Dendritic cell treated with granulocyte-macrophage colony-stimulating factor and Interleukin-4, amounts not matched to agents 40 ng/mL and 50 ng/mL, for 4 days (primary cell): Measurements from ENCODE around the gene AMD1.
"Not testable (repeated sequence)": the region's sequence is repeated elsewhere in the genome, so short reads cannot be mapped to it uniquely, and the experiment has no call there.

Experiments used
- H3K27ac Mint-ChIP-seq: one replicate; pipeline ENCODE4 v1.8.0; 2022; ENCODE audit warnings: mild to moderate bottlenecking, mixed read lengths
- H3K27me3 Mint-ChIP-seq: one replicate; pipeline ENCODE4 v1.8.0; 2022; ENCODE audit warnings: mild to moderate bottlenecking, mixed read lengths
- H3K36me3 Mint-ChIP-seq: one replicate; pipeline ENCODE4 v1.8.0; 2022; ENCODE audit warnings: low read depth, mixed read lengths
- H3K4me1 Mint-ChIP-seq: one replicate; pipeline ENCODE4 v1.8.0; 2022; ENCODE audit warnings: low read depth, mixed read lengths
- H3K4me3 Mint-ChIP-seq: one replicate; pipeline ENCODE4 v1.8.0; 2022; ENCODE audit warnings: mild to moderate bottlenecking, moderate library complexity, mixed read lengths
- H3K9me3 Mint-ChIP-seq: one replicate; pipeline ENCODE4 v1.8.0; 2022; ENCODE audit warnings: mixed read lengths
- intact Hi-C: fragments of 100-400 bp; cut with micrococcal nuclease; formaldehyde crosslinking; loops from one replicate; pipeline ENCODE4 v1.15.0; 2022

Gene AMD1

DNA sequence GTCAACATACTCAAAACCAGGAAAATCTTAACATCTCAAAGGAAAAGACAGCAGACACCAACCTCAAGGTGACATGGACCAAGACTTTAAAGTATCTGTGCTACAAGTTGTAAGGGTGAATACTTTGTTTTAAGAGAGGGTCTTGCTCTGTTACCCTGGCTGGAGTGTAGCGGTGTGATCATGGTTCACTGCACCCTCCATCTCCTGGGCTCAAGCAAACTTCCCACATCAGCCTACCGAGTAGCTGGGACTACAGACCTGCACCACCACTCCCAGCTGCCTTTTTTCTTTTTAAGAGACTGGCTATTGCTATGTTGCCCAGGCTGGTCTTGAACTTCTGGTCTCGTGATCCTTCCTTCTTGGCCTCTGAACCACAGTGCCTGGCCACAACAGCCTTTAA, 9.7 kb downstream of the AMD1 start:
- peaks cover 70% of the 10 kb centered on the region for H3K4me1 Mint-ChIP-seq
- H3K9me3 Mint-ChIP-seq = no peaks in the 10 kb centered on the region
- H3K27me3 Mint-ChIP-seq = no peaks in the 10 kb centered on the region
- peaks cover 21% of the 10 kb centered on the region for H3K36me3 Mint-ChIP-seq
- H3K27ac Mint-ChIP-seq = peak overlapping the region; percentile 57
- intact Hi-C loops = loop anchor here (5.0 kb wide), 1 partner anchor 202 kb away; no protein-coding TSS in a partner anchor
- H3K4me3 Mint-ChIP-seq = peak overlapping the region; percentile 9

DNA sequence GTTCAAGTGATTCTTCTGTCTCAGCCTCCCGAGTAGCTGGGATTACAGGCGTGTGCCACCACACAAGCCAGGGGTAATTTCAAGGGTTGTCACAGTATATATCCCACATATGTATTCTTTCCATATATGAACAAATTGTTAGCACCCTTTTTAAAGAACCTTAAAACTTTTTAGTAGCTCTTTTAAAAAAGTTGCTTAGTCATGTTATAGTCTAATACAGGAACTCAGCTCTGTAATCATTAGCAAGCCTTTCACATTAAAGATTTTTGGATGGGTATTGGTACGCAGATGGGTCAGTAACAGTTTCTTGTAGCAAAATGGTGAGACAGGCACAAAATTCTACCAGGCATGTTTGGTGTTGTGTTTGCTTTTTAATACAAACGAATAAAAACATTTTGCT, 10.9 kb downstream of the AMD1 start:
- intact Hi-C loops = no loop called here
- Mint-ChIP-seq H3K4me1 (peaks cover 58% of the 10 kb centered on the region), H3K27me3 (no peaks in the 10 kb centered on the region), H3K4me3 (no peak overlapping the region), H3K27ac (peak overlapping the region; percentile 57), H3K36me3 (peaks cover 26% of the 10 kb centered on the region), H3K9me3 (no peaks in the 10 kb centered on the region)

GRCh38 chr6:110886555-110887167, 12.1 kb downstream of the AMD1 start:
- H3K9me3 Mint-ChIP-seq = no peaks in the 10 kb centered on the region
- no peaks in the 10 kb centered on the region for H3K27me3 Mint-ChIP-seq
- peaks cover 38% of the 10 kb centered on the region for H3K36me3 Mint-ChIP-seq
- intact Hi-C loops = no loop called here
- peak overlapping the region; percentile 57 for H3K27ac Mint-ChIP-seq
- no peak overlapping the region for H3K4me3 Mint-ChIP-seq
- H3K4me1 Mint-ChIP-seq = peaks cover 49% of the 10 kb centered on the region

DNA sequence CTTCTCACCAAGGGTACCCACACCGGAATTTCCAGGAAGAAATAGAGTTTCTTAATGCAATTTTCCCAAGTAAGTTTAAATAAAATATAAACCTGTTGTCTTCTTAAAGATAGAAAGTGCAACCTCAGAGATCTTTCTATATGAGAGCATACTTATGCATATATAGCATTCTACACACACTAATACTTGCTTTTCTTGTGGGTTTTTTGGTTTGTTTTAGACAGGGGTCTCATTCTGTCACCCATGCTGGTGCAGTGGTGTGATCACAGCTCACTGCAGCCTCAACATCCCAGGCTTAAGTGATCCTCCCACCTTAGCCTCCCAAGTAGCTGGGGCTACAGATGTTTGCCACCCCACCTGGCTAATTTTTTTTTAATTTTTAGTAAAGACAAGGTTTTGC, 15.7 kb downstream of the AMD1 start:
- H3K9me3 Mint-ChIP-seq = no peaks in the 10 kb centered on the region
- H3K27ac Mint-ChIP-seq = no peak overlapping the region
- no peak overlapping the region for H3K4me3 Mint-ChIP-seq
- H3K4me1 Mint-ChIP-seq = peaks cover 31% of the 10 kb centered on the region
- peaks cover 63% of the 10 kb centered on the region for H3K36me3 Mint-ChIP-seq
- intact Hi-C loops = no loop called here
- no peaks in the 10 kb centered on the region for H3K27me3 Mint-ChIP-seq

DNA sequence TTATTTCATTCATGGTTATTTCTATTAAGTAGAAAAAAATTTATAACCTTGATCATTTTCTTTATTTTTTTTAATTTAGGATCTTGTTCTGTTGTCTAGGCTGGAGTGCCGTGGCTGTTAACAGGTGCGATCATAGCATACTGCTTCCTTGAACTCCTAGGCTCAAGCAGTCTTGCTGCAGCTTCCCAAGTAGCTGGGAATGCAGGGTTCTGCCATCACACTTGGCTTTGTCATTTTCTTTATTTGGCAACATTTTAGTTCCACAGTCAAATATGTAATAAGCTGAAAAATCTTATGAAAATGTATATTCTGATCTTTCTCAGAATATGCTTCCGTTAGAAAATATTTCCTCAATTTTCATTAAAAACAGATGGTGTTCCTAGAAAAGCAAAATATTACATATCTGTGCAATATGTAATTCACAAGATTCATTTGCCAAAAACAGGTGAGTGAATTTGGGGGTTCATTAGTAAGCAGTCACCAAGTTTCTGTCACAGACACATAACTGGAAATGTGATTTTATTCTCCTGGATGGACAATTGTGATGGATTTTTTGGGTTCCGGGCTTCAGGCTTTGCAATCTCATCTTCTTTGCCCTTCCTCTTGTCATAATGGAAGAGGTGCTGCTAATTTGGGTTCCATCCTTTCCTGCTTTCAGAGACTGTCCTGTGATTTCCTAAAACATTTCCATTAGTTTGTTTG, 21.5 kb downstream of the AMD1 start:
- Mint-ChIP-seq H3K36me3 (peaks cover 90% of the 10 kb centered on the region), H3K27ac (no peak overlapping the region), H3K4me3 (no peak overlapping the region), H3K9me3 (no peaks in the 10 kb centered on the region), H3K27me3 (no peaks in the 10 kb centered on the region), H3K4me1 (peaks cover 16% of the 10 kb centered on the region)
- intact Hi-C loops = no loop called here

DNA sequence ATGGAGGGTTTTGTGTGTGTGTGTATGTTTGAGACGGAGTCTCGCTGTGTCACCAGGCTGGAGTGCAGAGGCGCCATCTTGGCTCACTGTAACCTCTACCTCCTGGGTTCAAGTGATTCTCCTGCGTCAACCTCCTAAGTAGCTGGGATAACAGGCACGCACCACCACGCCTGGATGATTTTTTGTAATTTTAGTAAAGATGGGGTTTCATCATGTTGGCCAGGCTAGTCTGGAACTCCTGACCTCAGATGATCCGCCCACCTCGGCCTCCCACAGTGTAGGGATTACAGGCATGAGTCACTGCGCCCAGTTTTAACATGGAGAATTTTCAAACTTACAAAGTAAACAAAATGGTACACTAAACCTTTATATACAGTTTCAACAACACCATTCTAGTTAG, 22.8 kb downstream of the AMD1 start:
- Mint-ChIP-seq H3K4me3 (no peak overlapping the region), H3K36me3 (peaks cover 87% of the 10 kb centered on the region), H3K9me3 (no peaks in the 10 kb centered on the region), H3K4me1 (peaks cover 16% of the 10 kb centered on the region), H3K27me3 (no peaks in the 10 kb centered on the region), H3K27ac (no peak overlapping the region)
- intact Hi-C loops = no loop called here

- Mint-ChIP-seq H3K9me3 (peaks cover 3% of the 10 kb centered on the region), H3K36me3 (peaks cover 82% of the 10 kb centered on the region), H3K4me1 (peaks cover 16% of the 10 kb centered on the region), H3K4me3 (no peak overlapping the region), H3K27me3 (no peaks in the 10 kb centered on the region), H3K27ac (no peak overlapping the region)
- intact Hi-C loops = no loop called here
Measured at GRCh38 chr6:110898111-110898510, 23.5 kb downstream of the AMD1 start.

DNA sequence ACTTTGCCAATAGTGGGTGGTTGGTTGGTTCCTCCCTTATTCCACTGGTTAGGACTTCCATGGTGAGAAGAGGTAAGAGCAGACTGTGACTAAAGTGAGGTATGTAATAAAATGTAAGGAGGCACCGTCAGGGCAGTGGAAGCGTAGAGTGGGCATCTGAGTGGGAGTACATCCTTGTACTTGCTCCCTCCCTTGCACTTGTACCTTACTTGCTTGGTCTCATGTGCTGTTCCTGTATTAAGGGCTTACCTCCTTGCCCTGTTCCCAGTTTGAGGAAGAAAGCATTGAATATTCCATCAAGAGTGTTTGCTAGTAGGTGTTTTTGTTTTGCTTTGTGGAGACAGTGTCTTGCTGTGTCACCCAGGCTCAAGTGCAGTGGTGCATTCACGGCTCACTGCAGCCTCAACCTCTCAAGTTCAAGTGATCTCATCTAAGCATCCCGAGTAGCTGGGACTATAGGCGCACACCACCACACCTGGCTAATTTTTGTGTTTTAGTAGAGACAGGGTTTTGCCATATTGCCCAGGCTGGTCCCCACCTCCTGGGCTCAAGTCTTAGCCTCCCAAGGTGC, 25.5 kb downstream of the AMD1 start:
- Mint-ChIP-seq H3K27ac (no peak overlapping the region), H3K4me3 (no peak overlapping the region), H3K36me3 (peaks cover 84% of the 10 kb centered on the region), H3K27me3 (no peaks in the 10 kb centered on the region), H3K4me1 (no peaks in the 10 kb centered on the region), H3K9me3 (peaks cover 23% of the 10 kb centered on the region)
- intact Hi-C loops = no loop called here

DNA sequence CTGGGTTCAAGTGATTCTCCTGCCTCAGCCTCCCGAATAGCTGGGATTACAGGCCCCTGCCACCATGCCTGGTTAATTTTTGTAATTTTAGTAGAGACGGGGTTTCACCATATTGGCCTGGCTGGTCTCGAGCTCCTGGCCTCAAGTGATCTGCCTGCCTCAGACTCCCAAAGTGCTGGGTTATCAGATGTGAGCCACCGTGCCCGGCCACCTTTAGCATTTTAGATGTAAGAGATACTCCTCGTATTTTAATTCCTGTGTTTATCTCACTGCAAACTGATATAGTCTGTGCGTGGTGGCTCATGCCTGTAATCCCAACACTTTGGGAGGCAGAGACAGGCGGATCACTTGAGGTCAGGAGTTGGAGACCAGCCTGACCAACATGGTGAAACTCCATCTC, 27.0 kb downstream of the AMD1 start:
- H3K27ac Mint-ChIP-seq = not testable (repeated sequence)

GRCh38 chr6:110902091-110902490, 27.5 kb downstream of the AMD1 start:
- Mint-ChIP-seq H3K4me3 (no peak overlapping the region), H3K4me1 (no peaks in the 10 kb centered on the region), H3K9me3 (peaks cover 43% of the 10 kb centered on the region), H3K27ac (no peak overlapping the region), H3K27me3 (no peaks in the 10 kb centered on the region), H3K36me3 (peaks cover 71% of the 10 kb centered on the region)
- intact Hi-C loops = no loop called here

More for the DNA sequence above, 27.0 kb downstream of the AMD1 start:
- Mint-ChIP-seq H3K9me3 (peaks cover 38% of the 10 kb centered on the region), H3K36me3 (peaks cover 76% of the 10 kb centered on the region)
- H3K4me1 Mint-ChIP-seq, intact Hi-C loops, H3K27me3 Mint-ChIP-seq, H3K4me3 Mint-ChIP-seq: not testable (repeated sequence)

GRCh38 chr6:110906273-110906672, 31.7 kb downstream of the AMD1 start:
- H3K4me3 Mint-ChIP-seq, H3K27ac Mint-ChIP-seq, H3K4me1 Mint-ChIP-seq, H3K27me3 Mint-ChIP-seq, intact Hi-C loops: not testable (repeated sequence)
- H3K36me3 Mint-ChIP-seq = peaks cover 37% of the 10 kb centered on the region
- peaks cover 54% of the 10 kb centered on the region for H3K9me3 Mint-ChIP-seq

DNA sequence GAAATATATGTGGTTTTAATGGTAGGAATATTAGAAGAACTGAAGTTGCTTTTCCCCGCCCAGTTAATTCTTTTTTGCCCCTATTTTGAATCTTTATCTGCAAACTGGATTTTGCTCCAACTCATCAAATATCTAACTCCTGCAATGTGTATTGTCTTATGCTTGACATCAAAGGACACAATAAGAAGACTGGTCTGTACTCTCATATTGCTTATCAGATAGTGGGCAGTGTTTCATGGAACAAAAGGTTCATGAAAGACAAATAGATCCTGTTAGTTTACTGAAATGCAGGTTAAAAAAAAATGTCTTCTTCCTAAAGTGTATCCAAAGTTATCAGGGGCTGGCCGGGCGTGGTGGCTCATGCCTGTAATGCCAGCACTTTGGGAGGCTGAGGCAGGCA, 56.2 kb downstream of the AMD1 start:
- H3K27ac Mint-ChIP-seq = no peak overlapping the region
- no peaks in the 10 kb centered on the region for H3K36me3 Mint-ChIP-seq
- no peak overlapping the region for H3K4me3 Mint-ChIP-seq
- H3K9me3 Mint-ChIP-seq = no peaks in the 10 kb centered on the region
- H3K27me3 Mint-ChIP-seq = no peaks in the 10 kb centered on the region
- H3K4me1 Mint-ChIP-seq = peaks cover 23% of the 10 kb centered on the region
- intact Hi-C loops = no loop called here

- Mint-ChIP-seq H3K9me3 (no peaks in the 10 kb centered on the region), H3K27me3 (no peaks in the 10 kb centered on the region), H3K27ac (peak overlapping the region; percentile 80), H3K4me1 (peaks cover 23% of the 10 kb centered on the region), H3K36me3 (no peaks in the 10 kb centered on the region), H3K4me3 (no peak overlapping the region)
- intact Hi-C loops = no loop called here
Measured at GRCh38 chr6:110933912-110934311, 59.3 kb downstream of the AMD1 start.

DNA sequence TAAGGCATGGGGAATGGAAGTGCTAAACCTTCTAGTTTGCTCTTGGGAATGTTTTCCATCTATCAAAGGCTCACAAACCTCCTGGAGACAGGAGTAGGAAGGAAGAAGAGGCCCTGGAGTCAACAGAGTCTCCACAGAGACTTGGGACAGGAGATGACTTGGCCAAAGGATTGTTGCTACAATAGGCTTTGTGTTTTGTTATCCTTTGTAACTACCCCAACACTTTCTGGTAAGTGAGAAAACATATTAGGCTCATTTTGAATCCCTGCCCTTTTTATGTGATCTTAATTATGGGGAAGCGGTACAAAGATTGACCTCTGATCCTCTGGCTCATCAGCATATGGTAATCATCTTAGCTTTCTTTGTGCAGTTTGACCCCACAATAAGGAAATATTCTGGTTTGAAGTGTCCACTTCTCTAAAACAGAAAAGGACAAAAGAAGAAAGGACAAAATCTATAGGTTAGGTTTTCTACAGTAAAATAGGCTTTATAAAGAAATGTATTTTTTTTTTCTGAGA, 59.9 kb downstream of the AMD1 start:
- intact Hi-C loops = no loop called here
- no peaks in the 10 kb centered on the region for H3K9me3 Mint-ChIP-seq
- peak overlapping the region; percentile 80 for H3K27ac Mint-ChIP-seq
- peaks cover 27% of the 10 kb centered on the region for H3K4me1 Mint-ChIP-seq
- no peaks in the 10 kb centered on the region for H3K27me3 Mint-ChIP-seq
- no peak overlapping the region for H3K4me3 Mint-ChIP-seq
- no peaks in the 10 kb centered on the region for H3K36me3 Mint-ChIP-seq
